Suprapubic skin (tissue), 3 donors: Measurements from ENCODE around the gene IL18BP.

Experiments
- CTCF ChIP-seq, 2 donors: fragments of 200-600 bp in 1 of 2; fragments of 450-650 bp in 1 of 2; sonication (generic) in 1 of 2; IDR thresholded peaks; one replicate each; pipeline ENCODE4 v1.5.1; 2016 to 2019; ENCODE audit warnings: antibody characterized with exemption in 2 of 2, mild to moderate bottlenecking in 1 of 2, moderate library complexity in 1 of 2
- POLR2A ChIP-seq, 2 donors: fragments of 450-650 bp; IDR thresholded peaks; one replicate each; pipeline ENCODE4 v1.6.1; 2017; ENCODE audit warnings: antibody characterized with exemption in 2 of 2, mild to moderate bottlenecking in 2 of 2, moderate library complexity in 2 of 2

- TF ChIP-seq CTCF (IDR thresholded peaks at IDR 0.05) (no peak), POLR2A (IDR thresholded peaks at IDR 0.05) (no peak)
These were observed 31.9 kb downstream of the IL18BP start for GRCh38 chr11:72030472-72031045.
